Epithelial cell of prostate (primary cell): ENCODE results near the gene TPSB2.
"Not testable (repeated sequence)": the region's sequence is repeated elsewhere in the genome, so short reads cannot be mapped to it uniquely, and the experiment has no call there.

ENCODE experiments used
- DNase-seq: peaks from one replicate; pipeline ENCODE4 v3.0.0-alpha.2; 2011; ENCODE audit warnings: low read depth, low spot score
- H3K27ac ChIP-seq: fragments of 450-650 bp; 2 replicates; pipeline ENCODE4 v1.5.1; 2017; ENCODE audit warnings: mild to moderate bottlenecking

TPSB2 gene

GRCh38 chr16:1190789-1191188, 39.2 kb downstream of the TPSB2 start:
- H3K27ac ChIP-seq, DNase-seq: not testable (repeated sequence)

GRCh38 chr16:1189455-1189854, 40.5 kb downstream of the TPSB2 start:
- no peak for DNase-seq
- H3K27ac ChIP-seq: no peak overlapping the region

DNA sequence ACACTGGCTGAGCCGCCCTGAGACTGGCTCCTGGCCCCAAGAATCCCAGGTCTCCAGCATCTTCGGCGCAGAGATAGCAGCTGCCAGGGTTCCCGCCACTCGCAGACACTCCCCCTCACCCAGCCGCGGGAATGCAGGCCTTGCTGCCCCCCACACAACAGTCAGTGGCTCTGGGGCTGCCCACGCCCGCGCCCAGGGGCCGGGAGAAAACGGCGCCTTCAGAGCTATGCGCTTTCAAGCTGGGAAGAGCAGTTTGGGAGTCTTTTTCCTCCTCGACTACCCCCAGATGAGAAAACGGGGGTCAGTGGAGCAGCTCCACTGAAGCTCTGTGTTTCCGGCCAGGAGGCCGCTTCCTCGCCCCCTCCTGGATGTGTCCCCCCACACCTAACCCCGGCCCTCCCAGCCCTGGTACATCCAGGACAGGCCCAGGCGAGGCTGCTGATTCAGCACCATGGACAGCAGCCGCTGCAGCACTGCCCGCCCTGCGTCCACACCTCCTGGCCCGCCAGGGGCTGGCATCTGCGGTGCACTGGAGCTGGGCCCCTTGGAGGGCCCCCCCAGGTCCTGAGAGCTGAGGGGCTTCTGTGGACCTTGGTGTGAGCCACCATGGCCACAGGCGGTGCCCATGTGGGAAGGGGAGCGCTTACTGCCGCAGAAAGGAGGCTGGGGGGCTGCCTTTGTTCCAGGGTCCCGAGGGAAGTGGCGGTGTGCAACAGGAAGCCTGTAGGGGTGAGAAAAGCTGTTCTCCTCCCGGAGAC, 41.4 kb downstream of the TPSB2 start:
- DNase-seq: no peak
- no peak overlapping the region for H3K27ac ChIP-seq

DNA sequence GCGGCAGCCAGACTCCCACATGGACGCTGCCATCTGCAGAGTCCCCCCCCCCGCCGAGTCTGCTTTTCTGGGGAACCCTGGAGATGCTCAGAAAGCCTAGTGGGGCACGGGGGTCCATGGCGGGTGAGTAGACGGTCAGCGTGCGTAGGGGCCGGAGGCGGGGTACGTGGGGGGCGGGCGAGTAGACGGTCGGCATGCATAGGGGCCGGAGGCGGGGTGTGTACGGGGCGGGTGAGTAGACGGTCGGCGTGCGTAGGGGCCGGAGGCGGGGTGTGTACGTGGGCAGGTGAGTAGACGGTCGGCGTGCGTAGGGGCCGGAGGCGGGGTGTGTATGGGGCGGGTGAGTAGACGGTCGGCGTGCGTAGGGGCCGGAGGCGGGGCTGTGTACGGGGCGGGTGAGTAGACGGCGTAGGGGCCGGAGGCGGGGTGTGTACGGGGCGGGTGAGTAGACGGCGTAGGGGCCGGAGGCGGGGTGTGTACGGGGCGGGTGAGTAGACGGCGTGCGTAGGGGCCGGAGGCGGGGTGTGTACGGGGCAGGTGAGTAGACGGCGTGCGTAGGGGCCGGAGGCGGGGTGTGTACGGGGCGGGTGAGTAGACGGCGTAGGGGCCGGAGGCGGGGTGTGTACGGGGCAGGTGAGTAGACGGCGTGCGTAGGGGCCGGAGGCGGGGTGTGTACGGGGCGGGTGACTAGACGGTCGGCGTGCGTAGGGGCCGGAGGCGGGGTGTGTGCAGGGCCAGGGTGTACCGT, 44.4 kb downstream of the TPSB2 start:
- DNase-seq, H3K27ac ChIP-seq: not testable (repeated sequence)

DNA sequence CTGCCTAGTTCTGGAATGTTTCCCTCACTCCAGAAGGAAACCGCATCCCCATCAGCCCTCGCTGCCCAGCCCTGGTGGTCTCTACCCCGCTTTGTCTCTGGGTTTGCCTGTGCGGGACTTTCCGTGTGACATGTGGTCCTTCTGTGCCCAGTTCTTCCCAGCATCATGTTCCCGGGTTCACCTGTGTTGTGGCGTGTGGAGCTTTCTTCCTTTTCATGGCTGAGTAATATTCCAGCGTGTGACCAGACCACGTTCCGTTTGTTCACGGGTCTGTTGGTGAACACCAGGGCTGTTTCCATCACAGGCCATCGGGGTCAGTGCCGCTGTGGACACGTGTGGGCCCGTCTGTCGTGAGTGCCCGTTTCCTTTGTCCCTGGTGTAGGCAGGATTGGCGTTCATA, 45.0 kb downstream of the TPSB2 start:
- DNase-seq: no peak
- no peak overlapping the region for H3K27ac ChIP-seq

- H3K27ac ChIP-seq: no peak overlapping the region
- no peak for DNase-seq
These were observed 45.7 kb downstream of the TPSB2 start for GRCh38 chr16:1184156-1184868.

DNA sequence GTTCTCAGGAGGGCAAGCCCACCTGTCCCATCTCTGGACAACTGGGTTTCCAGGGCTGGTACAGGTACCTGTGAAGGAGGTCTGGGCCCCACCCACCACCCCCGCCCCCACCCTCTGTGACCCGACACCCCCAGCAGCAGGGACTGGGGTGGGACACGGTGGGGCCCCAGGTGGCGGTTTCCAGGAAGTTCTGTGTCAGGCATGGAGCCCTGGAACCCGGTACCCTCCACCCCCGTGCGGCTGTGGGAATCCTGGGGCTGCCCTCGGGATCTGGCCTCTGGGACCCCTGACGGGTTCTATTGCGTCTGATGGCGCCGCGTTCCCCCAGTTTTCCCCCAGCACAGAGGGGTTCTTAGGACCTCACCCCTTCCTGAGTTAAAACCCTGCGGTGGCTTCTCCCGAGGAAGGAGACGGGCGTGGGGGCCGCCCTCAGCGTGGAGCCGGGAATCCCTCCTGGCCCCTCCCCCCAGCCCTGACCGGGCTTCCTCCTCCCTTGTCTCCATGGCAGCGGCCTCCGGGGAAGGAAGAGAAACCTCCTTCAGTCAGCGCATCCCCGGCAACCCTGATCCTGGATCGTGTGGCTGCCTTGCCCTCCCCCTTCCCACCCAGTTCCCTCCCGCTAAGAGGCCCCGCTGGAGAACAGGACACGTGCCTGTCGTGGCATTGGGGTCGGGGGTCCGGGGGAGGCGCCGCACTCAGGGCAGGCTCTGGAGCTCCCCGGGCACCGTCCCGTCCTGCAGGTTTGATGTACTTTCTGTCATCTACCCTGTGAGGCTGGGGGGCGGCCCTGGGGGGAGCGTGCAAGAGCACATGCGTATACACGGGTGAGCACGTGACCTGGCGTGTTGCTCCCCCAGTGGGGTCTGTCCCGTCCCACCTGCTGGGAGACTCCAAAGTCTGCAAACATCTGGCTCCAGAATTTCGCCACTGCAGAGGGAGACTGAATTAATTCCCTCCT, 46.8 kb downstream of the TPSB2 start:
- no peak overlapping the region for H3K27ac ChIP-seq
- no peak for DNase-seq

DNA sequence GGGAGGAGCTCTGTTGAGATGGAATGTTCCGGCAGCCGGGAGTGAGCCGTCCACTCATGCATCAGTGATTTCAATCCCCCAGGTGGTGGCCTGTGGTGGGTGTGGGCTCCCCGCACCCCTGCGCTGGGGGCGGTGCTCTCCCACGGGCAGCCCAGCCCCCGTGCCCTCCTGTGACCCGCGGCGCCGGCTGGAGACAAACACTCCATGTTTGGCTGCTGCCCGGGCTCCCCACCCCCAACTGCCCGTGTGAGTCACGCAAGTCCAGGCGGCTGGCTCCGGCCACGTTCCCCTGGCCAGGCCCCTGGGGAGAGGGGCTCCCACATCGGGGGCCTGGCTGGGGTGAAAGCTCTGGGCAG, 47.7 kb downstream of the TPSB2 start:
- no peak for DNase-seq
- H3K27ac ChIP-seq: no peak overlapping the region

DNA sequence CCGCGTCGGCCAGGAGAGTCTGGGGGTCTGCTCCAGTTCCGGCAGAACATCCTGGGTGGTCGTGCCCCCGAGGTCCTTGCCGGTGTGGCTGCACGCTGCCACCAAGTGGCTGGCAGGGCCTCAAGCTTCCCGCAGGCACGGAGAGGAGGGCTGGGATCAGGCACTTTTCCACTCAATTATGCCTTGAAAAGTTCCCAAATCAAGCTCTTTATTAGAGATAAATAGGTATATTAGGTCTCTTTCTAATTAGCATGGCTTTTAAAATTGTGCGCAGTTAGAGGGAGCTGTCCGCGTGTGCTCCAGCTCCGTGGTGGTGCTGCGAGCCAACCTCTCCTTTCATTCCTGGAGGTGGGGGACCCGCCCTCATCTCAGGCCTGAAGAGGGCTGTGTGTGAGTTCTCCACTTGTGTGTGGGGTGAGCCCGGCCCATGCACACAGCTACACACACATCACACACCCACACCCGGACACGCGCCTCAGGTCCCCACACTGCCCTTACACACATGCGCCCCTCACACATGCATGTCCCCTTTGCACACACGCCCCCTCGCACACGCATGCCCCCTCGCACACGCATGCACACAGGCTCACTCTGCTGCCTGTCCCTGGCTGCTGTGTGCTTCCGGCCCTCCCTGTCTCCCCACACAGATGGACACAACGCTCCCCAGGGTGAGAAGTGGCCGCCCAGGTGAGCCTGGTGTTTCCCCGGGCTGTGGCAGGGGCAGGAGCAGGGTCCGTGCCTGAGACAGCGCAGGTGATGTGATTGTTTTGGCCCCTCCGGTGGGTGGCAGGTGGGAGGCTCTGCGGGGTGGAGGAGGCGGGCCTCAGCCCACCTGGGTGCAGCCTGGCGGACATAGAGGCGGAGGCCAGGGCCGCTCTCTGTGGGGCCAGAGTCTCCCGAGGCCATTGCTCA, 48.3 kb downstream of the TPSB2 start:
- no peak for DNase-seq
- no peak overlapping the region for H3K27ac ChIP-seq

DNA sequence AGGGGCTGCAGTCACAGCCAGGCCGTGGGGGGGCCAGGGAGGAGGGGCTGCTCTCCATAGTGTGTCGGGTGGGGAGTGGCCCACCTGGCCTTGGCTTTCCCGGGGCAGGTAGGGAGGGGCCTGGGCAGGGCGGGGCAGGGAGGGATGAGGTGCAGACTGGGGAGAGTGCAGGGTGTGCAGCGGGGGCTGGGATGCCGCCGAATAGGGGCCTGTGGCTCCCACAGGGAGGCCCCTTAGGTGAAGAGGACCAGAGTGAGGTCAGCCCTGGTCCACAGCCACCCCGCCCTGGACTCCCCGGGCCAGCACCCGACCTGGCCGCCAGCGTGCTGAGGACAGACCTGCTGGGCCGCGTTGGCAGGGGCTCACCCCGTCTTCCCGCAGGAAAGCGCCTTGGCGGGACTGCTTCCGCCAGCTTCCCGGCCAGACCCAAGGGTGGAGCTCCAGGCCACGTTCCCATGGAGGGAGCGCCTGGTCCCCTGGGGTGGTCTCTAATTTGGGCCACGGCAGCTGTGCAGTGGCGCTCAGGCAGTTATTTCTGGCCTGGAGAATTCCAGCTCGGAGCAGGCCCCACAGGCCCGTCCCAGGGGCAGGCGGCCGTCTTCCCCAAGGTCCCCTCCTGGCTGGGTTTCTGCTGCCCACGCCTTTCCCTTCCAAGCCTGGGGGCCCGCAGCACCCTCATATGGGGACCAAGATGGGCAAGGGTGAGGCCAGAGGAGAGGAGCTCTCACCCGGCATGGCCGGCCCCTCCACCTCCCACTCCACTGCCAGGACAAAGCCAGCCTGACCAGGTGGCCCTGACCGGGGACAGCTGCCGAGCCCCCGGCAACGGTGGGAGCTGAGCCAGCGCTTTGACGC, 49.2 kb downstream of the TPSB2 start:
- DNase-seq: no peak
- H3K27ac ChIP-seq: no peak overlapping the region
